Naive B cell (primary cell): ENCODE results near the gene ZNF318. TPM values are rescaled to one million over a fixed set of nuclear protein-coding genes. Genes with fewer than 3 reads are reported as not detected.

Source experiments
- ATAC-seq, 2 donors: fragments of 150-1000 bp; cut with Tn5 transposase; 2 replicates each; pipeline ENCODE4 v1.10.0; 2021; ENCODE audit warnings: low read depth in 2 of 2, mild to moderate bottlenecking in 2 of 2, moderate library complexity in 2 of 2
- DNase-seq: peaks from one replicate; pipeline ENCODE4 v3.0.0; 2022
- H3K27ac Mint-ChIP-seq, 6 donors: one replicate each; pipeline ENCODE4 v1.8.0; 2020 to 2022; ENCODE audit warnings: mild to moderate bottlenecking in 6 of 6, mixed read lengths in 6 of 6, moderate library complexity in 5 of 6, inconsistent platforms in 2 of 6
- H3K27me3 Mint-ChIP-seq, 3 donors: one replicate each; pipeline ENCODE4 v1.8.0; 2021 to 2022; ENCODE audit warnings: mixed read lengths in 3 of 3, mild to moderate bottlenecking in 1 of 3
- H3K36me3 Mint-ChIP-seq, 2 donors: one replicate each; pipeline ENCODE4 v1.8.0; 2020 to 2022; ENCODE audit warnings: mixed read lengths in 2 of 2, inconsistent platforms in 1 of 2, mild to moderate bottlenecking in 1 of 2
- H3K4me1 Mint-ChIP-seq, 3 donors: one replicate each; pipeline ENCODE4 v1.8.0; 2020 to 2022; ENCODE audit warnings: mixed read lengths in 3 of 3, inconsistent platforms in 1 of 3, mild to moderate bottlenecking in 1 of 3, moderate library complexity in 1 of 3
- H3K4me3 Mint-ChIP-seq, 8 donors: one replicate each; pipeline ENCODE4 v1.8.0; 2020 to 2022; ENCODE audit warnings: mild to moderate bottlenecking in 8 of 8, mixed read lengths in 8 of 8, moderate library complexity in 8 of 8, inconsistent platforms in 2 of 8
- H3K9me3 Mint-ChIP-seq, 7 donors: one replicate each; pipeline ENCODE4 v1.8.0; 2020 to 2022; ENCODE audit warnings: mixed read lengths in 7 of 7, mild to moderate bottlenecking in 5 of 7, inconsistent platforms in 2 of 7, moderate library complexity in 1 of 7
- polyA plus RNA-seq, 6 donors: library from polyadenylated mRNA; unstranded; fragments of 300-500 nt; fragmentation: Illumina TruSeq; gene quantifications; one replicate each; pipeline ENCODE4 v1.2.3, GENCODE V29; 2021; ENCODE audit warnings: low read depth in 6 of 6

ZNF318 gene
- polyA plus RNA-seq, 6 donors from 2014 or later = 25.2 to 105 (median 43.4) TPM

- DNase-seq = no peak
- H3K4me3 Mint-ChIP-seq = no peak overlapping the region
- H3K9me3 Mint-ChIP-seq = no peaks in the 10 kb centered on the region
- H3K4me1 Mint-ChIP-seq = peaks cover 7 to 20% (median 9%) of the 10 kb centered on the region in 3 donors
- peak; percentile 27 to 56 for ATAC-seq
- peaks cover 7 to 9% (median 9%) of the 10 kb centered on the region in 3 donors for H3K27me3 Mint-ChIP-seq
- H3K36me3 Mint-ChIP-seq = no peaks in the 10 kb centered on the region
- H3K27ac Mint-ChIP-seq = peak overlapping the region in 3 of 6 donors; percentile 26 to 85 (median 36)
These were observed 69.8 kb downstream of the ZNF318 start for GRCh38 chr6:43299338-43300293.

- Mint-ChIP-seq H3K36me3 (no peaks in the 10 kb centered on the region), H3K4me1 (peaks cover 7 to 19% (median 9%) of the 10 kb centered on the region in 3 donors), H3K27me3 (peaks cover 7 to 9% (median 9%) of the 10 kb centered on the region in 3 donors), H3K27ac (peak overlapping the region in 1 of 6 donors; percentile 75), H3K9me3 (no peaks in the 10 kb centered on the region), H3K4me3 (no peak overlapping the region)
- ATAC-seq (no peak), DNase-seq (no peak)
These were observed 70.7 kb downstream of the ZNF318 start for GRCh38 chr6:43298565-43299337.

GRCh38 chr6:43297644-43298564, 71.5 kb downstream of the ZNF318 start, which contains the start of gene SLC22A7:
SLC22A7 (plus strand) TSS chr6:43298260; CDS start chr6:43298359, 99 bp downstream.
- Mint-ChIP-seq H3K27ac (peak within 1 kb of the TSS in 2 of 6 donors; percentile 75 to 82), H3K4me1 (peaks cover 7 to 18% (median 9%) of the 10 kb centered on the region in 3 donors), H3K36me3 (no peaks in the 10 kb centered on the region), H3K9me3 (no peaks in the 10 kb centered on the region), H3K4me3 (no peak within 1 kb of the TSS), H3K27me3 (peaks cover 7 to 10% (median 9%) of the 10 kb centered on the region in 3 donors)
- ATAC-seq = no peak
- no peak for DNase-seq

- peaks cover 7 to 18% (median 9%) of the 10 kb centered on the region in 3 donors for H3K4me1 Mint-ChIP-seq
- no peak overlapping the region for H3K4me3 Mint-ChIP-seq
- H3K27ac Mint-ChIP-seq = peak overlapping the region in 1 of 6 donors; percentile 82
- DNase-seq (no peak), ATAC-seq (no peak)
- no peaks in the 10 kb centered on the region for H3K9me3 Mint-ChIP-seq
- H3K36me3 Mint-ChIP-seq = no peaks in the 10 kb centered on the region
- H3K27me3 Mint-ChIP-seq = peaks cover 7 to 16% (median 9%) of the 10 kb centered on the region in 3 donors
These were observed 72.5 kb downstream of the ZNF318 start for GRCh38 chr6:43296780-43297497.

GRCh38 chr6:43295456-43295855, 74.0 kb downstream of the ZNF318 start:
- no peak overlapping the region for H3K27ac Mint-ChIP-seq
- no peak for ATAC-seq
- no peaks in the 10 kb centered on the region for H3K9me3 Mint-ChIP-seq
- DNase-seq = no peak
- H3K27me3 Mint-ChIP-seq = peaks cover 9 to 16% (median 10%) of the 10 kb centered on the region in 3 donors
- peaks cover 6 to 10% (median 7%) of the 10 kb centered on the region in 3 donors for H3K4me1 Mint-ChIP-seq
- no peaks in the 10 kb centered on the region for H3K36me3 Mint-ChIP-seq
- no peak overlapping the region for H3K4me3 Mint-ChIP-seq

GRCh38 chr6:43294536-43294935, 74.9 kb downstream of the ZNF318 start:
- Mint-ChIP-seq H3K4me1 (peaks cover 0 to 4% (median 0%) of the 10 kb centered on the region in 3 donors), H3K36me3 (no peaks in the 10 kb centered on the region), H3K4me3 (no peak overlapping the region), H3K27me3 (peaks cover 5 to 16% (median 14%) of the 10 kb centered on the region in 3 donors), H3K27ac (no peak overlapping the region), H3K9me3 (no peaks in the 10 kb centered on the region)
- DNase-seq (no peak), ATAC-seq (no peak)

- no peaks in the 10 kb centered on the region for H3K36me3 Mint-ChIP-seq
- H3K27me3 Mint-ChIP-seq = peaks cover 5 to 16% (median 14%) of the 10 kb centered on the region in 3 donors
- no peaks in the 10 kb centered on the region for H3K9me3 Mint-ChIP-seq
- ATAC-seq = no peak
- no peak overlapping the region for H3K27ac Mint-ChIP-seq
- no peak for DNase-seq
- no peak overlapping the region for H3K4me3 Mint-ChIP-seq
- H3K4me1 Mint-ChIP-seq = peaks cover 0 to under 1% (median 0%) of the 10 kb centered on the region in 3 donors
These were observed 75.7 kb downstream of the ZNF318 start for GRCh38 chr6:43293698-43294097.

GRCh38 chr6:43292763-43293318, 76.6 kb downstream of the ZNF318 start:
- H3K4me1 Mint-ChIP-seq = peaks cover 1 to 3% (median 2%) of the 10 kb centered on the region in 3 donors
- H3K36me3 Mint-ChIP-seq = no peaks in the 10 kb centered on the region
- DNase-seq = no peak
- H3K27ac Mint-ChIP-seq = no peak overlapping the region
- H3K9me3 Mint-ChIP-seq = no peaks in the 10 kb centered on the region
- ATAC-seq = no peak
- peaks cover 8 to 22% (median 14%) of the 10 kb centered on the region in 3 donors for H3K27me3 Mint-ChIP-seq
- H3K4me3 Mint-ChIP-seq = peak overlapping the region in 1 of 8 donors; percentile 51

- DNase-seq (no peak), ATAC-seq (no peak)
- Mint-ChIP-seq H3K27ac (no peak overlapping the region), H3K27me3 (peaks cover 13 to 27% (median 14%) of the 10 kb centered on the region in 3 donors), H3K9me3 (no peaks in the 10 kb centered on the region), H3K4me1 (peaks cover 4 to 7% (median 6%) of the 10 kb centered on the region in 3 donors), H3K4me3 (no peak overlapping the region), H3K36me3 (no peaks in the 10 kb centered on the region)
These were observed 77.1 kb downstream of the ZNF318 start for GRCh38 chr6:43292341-43292740.

GRCh38 chr6:43291708-43292107, 77.7 kb downstream of the ZNF318 start:
- Mint-ChIP-seq H3K27ac (no peak overlapping the region), H3K27me3 (peaks cover 10 to 29% (median 20%) of the 10 kb centered on the region in 3 donors), H3K4me3 (no peak overlapping the region), H3K36me3 (no peaks in the 10 kb centered on the region), H3K4me1 (peaks cover 4 to 7% (median 6%) of the 10 kb centered on the region in 3 donors), H3K9me3 (no peaks in the 10 kb centered on the region)
- DNase-seq (no peak), ATAC-seq (no peak)

GRCh38 chr6:43290905-43291355, 78.5 kb downstream of the ZNF318 start:
- Mint-ChIP-seq H3K9me3 (no peaks in the 10 kb centered on the region), H3K4me1 (peaks cover 4 to 7% (median 6%) of the 10 kb centered on the region in 3 donors), H3K27me3 (peaks cover 8 to 32% (median 27%) of the 10 kb centered on the region in 3 donors), H3K27ac (no peak overlapping the region), H3K36me3 (no peaks in the 10 kb centered on the region), H3K4me3 (no peak overlapping the region)
- no peak for DNase-seq
- no peak for ATAC-seq
